Gastroesophageal sphincter (tissue), 4 donors: ENCODE results near the gene PIK3C3. TPM values are rescaled to one million over a fixed set of nuclear protein-coding genes. Genes with fewer than 3 reads are reported as not detected.

Experiments used
- ATAC-seq: fragments of 150-250 bp; one replicate; pipeline ENCODE4 v1.9.1; 2016; ENCODE audit warnings: mild to moderate bottlenecking, moderate library complexity
- H3K27ac ChIP-seq, 4 donors: fragments of 200-600 bp; sonication (generic) in 3 of 4; 1 replicate in 3 of 4; 2 replicates in 1 of 4; pipeline ENCODE4 v1.5.1; 2016 to 2019
- H3K27me3 ChIP-seq: fragments of 200-600 bp; sonication (generic); one replicate; pipeline ENCODE4 v1.5.1; 2019
- H3K36me3 ChIP-seq, 2 donors: fragments of 200-600 bp; sonication (generic); one replicate each; pipeline ENCODE4 v1.5.1; 2019; ENCODE audit warnings: control low read depth in 1 of 2
- H3K4me1 ChIP-seq, 3 donors: fragments of 200-600 bp; sonication (generic); 1 replicate in 2 of 3; 2 replicates in 1 of 3; pipeline ENCODE4 v1.5.1; 2016 to 2019; ENCODE audit warnings: control low read depth in 2 of 3
- H3K4me3 ChIP-seq, 2 donors: fragments of 200-600 bp; sonication (generic); one replicate each; pipeline ENCODE4 v1.5.1; 2019; ENCODE audit warnings: mild to moderate bottlenecking in 1 of 2, moderate library complexity in 1 of 2
- H3K9me3 ChIP-seq, 3 donors: fragments of 200-600 bp; sonication (generic); one replicate each; pipeline ENCODE4 v1.5.1; 2017 to 2019; ENCODE audit warnings: control low read depth in 2 of 3
- EP300 ChIP-seq: sonication (generic); formaldehyde crosslinking; IDR thresholded peaks from one replicate; pipeline ENCODE4 v1.6.1; 2017; ENCODE audit warnings: antibody characterized with exemption, mild to moderate bottlenecking
- POLR2A ChIP-seq, 2 donors: fragments of 450-650 bp; IDR thresholded peaks; one replicate each; pipeline ENCODE4 v1.6.1; 2017; ENCODE audit warnings: antibody characterized with exemption in 2 of 2, mild to moderate bottlenecking in 2 of 2, moderate library complexity in 1 of 2
- POLR2AphosphoS5 ChIP-seq: sonication (generic); formaldehyde crosslinking; IDR thresholded peaks from one replicate; pipeline ENCODE4 v1.6.1; 2017; ENCODE audit warnings: antibody characterized with exemption
- WGBS, 2 donors: methylation state at CpG; one replicate each; pipeline ENCODE4 v1.1.5; 2018; ENCODE audit warnings: low coverage in 1 of 2; 5-methylcytosine and 5-hydroxymethylcytosine counted together
- total RNA-seq, 4 donors: library from RNA; depleted of rRNA; stranded (reverse); fragments of >200 nt; gene quantifications; one replicate each; pipeline ENCODE4 v1.1.0, GENCODE V29; 2016
- TF ChIP-seq, protein P1 (sequence below), 4 experiments: fragments of 200-600 bp in 2 of 4; fragments of 450-650 bp in 2 of 4; sonication (generic) in 1 of 4; IDR thresholded peaks; one replicate each; pipeline ENCODE4 v1.5.1; 2017 to 2019; ENCODE audit warnings: antibody characterized with exemption in 4 of 4, mild to moderate bottlenecking in 2 of 4, moderate library complexity in 2 of 4

The PIK3C3 gene
- total RNA-seq, 4 donors from 2014 or later: 34.2 to 55.6 (median 40.9) TPM

DNA sequence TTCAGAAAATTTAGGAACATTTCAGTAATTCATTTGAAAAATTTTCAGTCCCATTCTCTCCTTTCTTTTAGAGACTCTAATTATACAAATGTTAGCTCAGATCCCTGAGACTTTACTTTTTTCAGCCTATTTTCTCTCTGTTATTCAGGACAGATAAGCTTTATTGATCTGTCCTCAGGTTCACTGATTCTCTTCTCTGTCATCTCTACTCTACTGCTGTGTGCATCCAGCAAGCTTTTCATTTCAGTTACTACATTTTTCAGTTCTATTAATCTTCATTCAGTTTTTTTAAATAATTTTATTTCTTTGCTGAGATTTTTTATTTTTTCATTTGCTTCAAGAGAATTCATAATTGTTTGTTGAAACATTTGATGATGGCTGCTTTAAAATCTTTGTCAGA lies 22.1 kb upstream of the PIK3C3 start:
- Histone ChIP-seq H3K27me3 (peaks cover 12% of the 10 kb centered on the region), H3K4me3 (no peak overlapping the region), H3K9me3 (no peaks in the 10 kb centered on the region), H3K27ac (no peak overlapping the region), H3K4me1 (no peaks in the 10 kb centered on the region), H3K36me3 (no peaks in the 10 kb centered on the region)
- ATAC-seq: no peak
- TF ChIP-seq EP300 (no peak), POLR2A (IDR thresholded peaks at IDR 0.05) (no peak), POLR2AphosphoS5 (no peak)
- TF ChIP-seq, protein P1, sequence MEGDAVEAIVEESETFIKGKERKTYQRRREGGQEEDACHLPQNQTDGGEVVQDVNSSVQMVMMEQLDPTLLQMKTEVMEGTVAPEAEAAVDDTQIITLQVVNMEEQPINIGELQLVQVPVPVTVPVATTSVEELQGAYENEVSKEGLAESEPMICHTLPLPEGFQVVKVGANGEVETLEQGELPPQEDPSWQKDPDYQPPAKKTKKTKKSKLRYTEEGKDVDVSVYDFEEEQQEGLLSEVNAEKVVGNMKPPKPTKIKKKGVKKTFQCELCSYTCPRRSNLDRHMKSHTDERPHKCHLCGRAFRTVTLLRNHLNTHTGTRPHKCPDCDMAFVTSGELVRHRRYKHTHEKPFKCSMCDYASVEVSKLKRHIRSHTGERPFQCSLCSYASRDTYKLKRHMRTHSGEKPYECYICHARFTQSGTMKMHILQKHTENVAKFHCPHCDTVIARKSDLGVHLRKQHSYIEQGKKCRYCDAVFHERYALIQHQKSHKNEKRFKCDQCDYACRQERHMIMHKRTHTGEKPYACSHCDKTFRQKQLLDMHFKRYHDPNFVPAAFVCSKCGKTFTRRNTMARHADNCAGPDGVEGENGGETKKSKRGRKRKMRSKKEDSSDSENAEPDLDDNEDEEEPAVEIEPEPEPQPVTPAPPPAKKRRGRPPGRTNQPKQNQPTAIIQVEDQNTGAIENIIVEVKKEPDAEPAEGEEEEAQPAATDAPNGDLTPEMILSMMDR (IDR thresholded peaks at IDR 0.05): no peak

DNA sequence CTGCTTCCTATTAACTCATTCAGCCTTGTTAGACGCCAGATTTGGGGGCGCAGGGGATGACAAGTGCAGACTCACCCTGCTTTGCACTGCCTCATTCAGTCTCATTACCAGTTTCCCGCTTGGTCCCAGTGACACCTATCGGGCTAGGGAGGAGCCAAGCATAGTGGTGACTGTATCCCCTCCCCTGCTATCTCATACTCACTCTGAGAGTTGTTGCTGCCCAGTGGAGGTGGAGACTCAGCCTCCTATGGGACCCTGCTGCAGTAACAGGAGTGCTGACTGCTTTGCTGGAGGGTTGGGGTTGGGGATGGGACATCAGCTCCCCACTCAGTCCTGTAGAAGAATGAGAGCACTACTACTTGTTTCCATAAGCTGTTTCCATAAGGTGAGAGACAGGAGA lies 21.3 kb upstream of the PIK3C3 start:
- Histone ChIP-seq H3K4me1 (no peaks in the 10 kb centered on the region), H3K4me3 (no peak overlapping the region), H3K36me3 (no peaks in the 10 kb centered on the region), H3K9me3 (no peaks in the 10 kb centered on the region), H3K27me3 (peaks cover 12% of the 10 kb centered on the region), H3K27ac (no peak overlapping the region)
- ATAC-seq: no peak
- 40 to 100% methylated on average over 2 to 4 of the region's 4 CpGs for WGBS, 2 donors
- no peak for TF ChIP-seq POLR2AphosphoS5
- no peak for TF ChIP-seq EP300
- TF ChIP-seq, protein P1 (IDR thresholded peaks at IDR 0.05): no peak
- no peak for TF ChIP-seq POLR2A (IDR thresholded peaks at IDR 0.05)

DNA sequence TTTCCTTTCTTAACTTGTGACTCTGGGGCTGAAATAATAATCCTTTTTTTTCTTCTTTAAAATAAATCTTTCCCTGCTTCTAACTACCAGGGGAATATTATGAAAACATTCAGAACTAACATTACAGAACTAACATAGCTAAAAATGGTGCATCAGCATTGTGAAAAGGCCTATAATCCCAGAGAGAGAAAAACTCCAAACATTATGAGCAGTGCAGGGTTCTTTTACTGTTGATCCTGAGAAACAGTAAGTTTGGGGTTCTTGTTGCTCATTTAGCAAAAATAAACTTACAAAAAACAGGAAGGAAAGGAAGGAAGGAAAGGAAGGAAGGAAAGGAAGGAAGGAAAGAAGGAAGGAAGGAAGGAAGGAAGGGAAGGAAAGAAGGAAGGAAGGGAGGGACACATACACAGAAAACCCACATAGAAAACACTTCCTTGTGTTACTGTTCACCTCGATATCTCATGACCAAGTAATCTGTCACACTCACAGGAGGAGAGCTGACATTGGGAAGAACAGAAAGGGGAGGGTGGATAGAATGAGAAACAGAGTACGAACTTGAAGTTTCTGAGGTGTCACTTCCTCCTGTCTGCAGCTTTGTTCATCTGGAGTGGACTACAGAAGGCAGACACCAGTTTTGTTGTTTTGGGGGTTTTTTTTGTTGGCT lies 18.4 kb upstream of the PIK3C3 start:
- ATAC-seq: no peak
- Histone ChIP-seq H3K4me1 (no peaks in the 10 kb centered on the region), H3K27ac (no peak overlapping the region)

DNA sequence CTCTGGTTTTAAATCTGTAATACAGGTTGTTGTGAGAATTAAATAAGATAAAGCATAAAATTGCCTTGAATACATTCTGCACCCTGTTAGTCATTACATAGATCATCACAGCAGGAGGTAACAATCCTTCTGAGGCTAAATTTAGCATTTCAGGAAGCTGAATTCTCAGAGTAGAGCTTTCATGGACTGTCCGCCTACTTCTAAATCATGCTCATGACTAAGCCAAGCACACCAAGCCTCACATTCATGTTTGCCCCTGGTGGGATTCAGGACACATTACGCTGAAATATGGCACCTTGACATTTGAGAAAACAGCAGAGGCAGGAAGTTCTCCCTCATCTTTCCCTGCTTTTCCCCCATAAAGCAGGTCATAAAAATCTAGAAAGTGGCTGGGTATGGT lies 16.6 kb upstream of the PIK3C3 start:
- peaks cover 11% of the 10 kb centered on the region for H3K27me3 ChIP-seq
- 93 to 96% methylated on average over 2 of the region's 2 CpGs for WGBS, 2 donors
- no peak overlapping the region for H3K27ac ChIP-seq
- no peak for TF ChIP-seq EP300
- no peak for TF ChIP-seq POLR2A (IDR thresholded peaks at IDR 0.05)
- TF ChIP-seq, protein P1 (IDR thresholded peaks at IDR 0.05): no peak
- TF ChIP-seq POLR2AphosphoS5: no peak
- no peaks in the 10 kb centered on the region for H3K36me3 ChIP-seq
- H3K4me1 ChIP-seq: no peaks in the 10 kb centered on the region
- no peak overlapping the region for H3K4me3 ChIP-seq
- H3K9me3 ChIP-seq: no peaks in the 10 kb centered on the region
- ATAC-seq: no peak

More for the DNA sequence above, 18.4 kb upstream of the PIK3C3 start:
- no peaks in the 10 kb centered on the region for H3K9me3 ChIP-seq
- H3K27me3 ChIP-seq: peaks cover 11% of the 10 kb centered on the region
- no peak for TF ChIP-seq POLR2A (IDR thresholded peaks at IDR 0.05)
- TF ChIP-seq, protein P1 (IDR thresholded peaks at IDR 0.05): no peak
- TF ChIP-seq POLR2AphosphoS5: no peak
- TF ChIP-seq EP300: no peak
- 23 to 28% methylated on average over 2 of the region's 2 CpGs for WGBS, 2 donors
- no peaks in the 10 kb centered on the region for H3K36me3 ChIP-seq
- H3K4me3 ChIP-seq: no peak overlapping the region

DNA sequence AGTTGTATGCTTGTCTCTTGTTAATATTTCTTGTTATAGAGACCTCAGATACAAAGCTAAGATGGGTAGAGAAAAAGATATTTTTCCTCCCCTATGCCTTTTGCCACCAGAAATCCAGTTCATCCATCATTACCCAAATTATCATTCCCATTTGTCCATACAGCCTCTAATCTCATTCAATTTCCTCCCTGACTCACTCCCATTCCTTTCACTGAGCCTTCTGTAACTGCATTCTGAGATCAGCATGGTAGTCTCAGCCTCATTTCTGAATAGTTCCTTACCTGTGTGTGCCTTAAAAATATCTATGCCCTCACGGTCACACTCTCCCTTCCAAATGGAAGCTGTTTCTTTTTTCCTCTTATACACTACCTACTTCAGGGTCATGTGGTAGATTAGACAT lies 15.7 kb upstream of the PIK3C3 start:
- Histone ChIP-seq H3K36me3 (no peaks in the 10 kb centered on the region), H3K4me3 (no peak overlapping the region), H3K27me3 (peaks cover 10% of the 10 kb centered on the region), H3K27ac (no peak overlapping the region), H3K4me1 (no peaks in the 10 kb centered on the region), H3K9me3 (no peaks in the 10 kb centered on the region)
- no peak for ATAC-seq
- WGBS, 2 donors: 80 to 83% methylated on average over 1 of the region's 1 CpG
- TF ChIP-seq POLR2AphosphoS5 (no peak), EP300 (no peak), POLR2A (IDR thresholded peaks at IDR 0.05) (no peak)
- TF ChIP-seq, protein P1 (IDR thresholded peaks at IDR 0.05): no peak
